ENCODE data around the gene HYAL1.

Gene HYAL1

DNA sequence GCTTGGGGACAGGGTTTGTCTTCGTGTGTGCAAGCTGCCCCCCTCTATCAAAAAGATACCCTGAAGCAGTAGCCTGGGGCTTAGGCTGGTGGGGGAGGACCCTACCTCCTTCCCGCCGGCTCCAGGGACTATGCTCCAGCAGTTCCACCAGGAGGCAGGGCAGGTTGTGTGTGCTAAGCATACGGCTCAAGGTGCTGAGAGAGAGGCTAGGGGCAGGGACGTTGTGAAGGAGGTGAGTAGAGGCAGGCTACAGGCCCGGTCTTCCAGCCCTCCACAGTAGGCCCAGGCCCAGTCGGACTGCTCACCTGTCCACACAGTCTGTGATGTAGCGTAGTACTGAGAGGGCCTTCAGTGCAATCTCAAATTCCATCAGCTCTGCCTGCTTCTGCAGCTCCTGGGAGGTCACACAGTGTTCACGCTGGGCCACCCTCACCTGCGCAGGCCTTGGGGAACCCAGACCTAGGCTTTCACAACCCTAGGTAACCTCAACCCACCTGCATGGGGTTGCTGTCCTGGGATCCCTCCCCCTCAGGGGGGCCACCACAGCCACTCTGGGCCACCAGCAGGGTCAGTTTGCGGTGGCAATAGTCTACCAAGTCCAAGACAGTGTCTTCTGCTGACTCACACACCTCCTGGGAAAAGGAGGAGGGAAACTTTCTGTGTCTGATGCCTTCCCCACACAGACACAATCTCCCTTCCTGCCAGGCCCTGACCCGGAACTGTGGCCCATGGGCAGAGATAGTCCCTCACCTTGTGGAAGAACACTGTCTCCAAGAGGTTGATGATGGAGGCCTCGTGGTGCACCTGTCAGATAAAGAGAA is 39.6 kb upstream of the HYAL1 start:
- FAIRE-seq (no peak), DNase-seq (ENCODE audit: insufficient read length, low spot score) (no peak)
- TF ChIP-seq POU2F2 (IDR thresholded peaks at IDR 0.05; ENCODE audit: low read depth, low read length) (no peak), POLR2AphosphoS5 (IDR thresholded peaks at IDR 0.05; ENCODE audit: low read depth, low read length) (no peak), SPI1 (IDR thresholded peaks at IDR 0.05; ENCODE audit: low read depth, low read length) (no peak), TAF1 (IDR thresholded peaks at IDR 0.05; ENCODE audit: low read depth, low read length) (no peak)

DNA sequence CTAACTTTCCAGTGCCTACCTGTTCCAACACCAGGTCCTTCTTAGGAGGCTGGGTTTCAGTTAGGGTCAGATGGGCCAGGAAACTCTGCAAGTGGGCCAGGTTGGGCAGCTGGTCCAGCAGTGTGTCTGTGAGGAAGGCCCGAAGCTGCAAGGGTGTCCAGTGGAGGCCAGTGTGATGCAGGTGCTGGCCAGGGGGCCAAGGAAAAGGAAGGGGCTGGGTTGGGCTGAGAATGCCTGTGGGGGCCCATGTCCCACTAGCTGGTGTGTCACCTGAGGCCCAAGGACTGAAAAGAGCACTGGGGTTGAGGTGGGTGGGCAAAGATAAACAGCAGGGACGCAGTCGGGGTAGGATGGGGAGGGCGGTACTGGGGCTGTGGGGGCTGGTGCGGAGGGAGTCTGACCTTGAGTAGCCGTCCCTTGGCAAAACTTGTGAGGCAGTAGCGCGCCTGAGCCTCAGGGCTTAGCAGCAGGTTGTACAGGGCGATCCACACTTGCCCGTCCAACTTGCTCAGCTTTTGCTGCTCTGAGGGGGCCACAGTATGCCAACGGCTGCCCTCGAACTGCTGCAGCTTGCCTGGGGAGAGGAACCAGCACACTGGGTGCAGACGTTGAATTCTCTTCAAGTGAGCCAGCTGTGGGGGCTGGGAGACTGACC is 38.7 kb upstream of the HYAL1 start:
- no peak for FAIRE-seq
- TF ChIP-seq POLR2A (IDR thresholded peaks at IDR 0.05; ENCODE audit: low read depth, low read length) (no peak), SPI1 (IDR thresholded peaks at IDR 0.05; ENCODE audit: low read depth, low read length) (no peak), TAF1 (IDR thresholded peaks at IDR 0.05; ENCODE audit: low read depth, low read length) (no peak), POLR2AphosphoS5 (IDR thresholded peaks at IDR 0.05; ENCODE audit: low read depth, low read length) (no peak), POU2F2 (IDR thresholded peaks at IDR 0.05; ENCODE audit: low read depth, low read length) (no peak), PAX5 (IDR thresholded peaks at IDR 0.05; ENCODE audit: insufficient read depth, low read length, severe bottlenecking) (no peak)
- no peak for DNase-seq (ENCODE audit: insufficient read length, low spot score)

DNA sequence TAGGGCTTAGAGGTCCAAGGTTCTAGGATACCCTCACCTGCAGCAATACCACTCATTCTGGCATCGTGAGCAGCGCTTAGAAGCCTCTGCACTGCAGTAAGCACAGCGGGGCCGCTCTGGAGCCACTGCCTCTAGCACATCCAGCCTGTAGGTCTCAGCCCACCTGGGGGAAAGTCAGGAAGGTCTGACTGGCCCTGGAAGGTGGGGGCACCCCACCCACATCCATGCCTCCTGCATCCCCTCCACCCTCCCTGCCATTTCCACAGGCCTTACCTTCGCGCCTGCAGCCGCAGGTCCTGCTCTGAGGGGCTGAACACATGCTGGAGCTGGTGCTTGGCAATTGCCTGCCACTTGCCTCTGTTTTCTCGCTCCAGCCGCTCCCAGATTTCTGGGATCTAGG is 38.2 kb upstream of the HYAL1 start:
- FAIRE-seq (peak; percentile 9), DNase-seq (ENCODE audit: insufficient read length, low spot score) (no peak)
- TF ChIP-seq TAF1 (IDR thresholded peaks at IDR 0.05; ENCODE audit: low read depth, low read length) (no peak), POLR2A (IDR thresholded peaks at IDR 0.05; ENCODE audit: low read depth, low read length) (no peak), PAX5 (IDR thresholded peaks at IDR 0.05; ENCODE audit: insufficient read depth, low read length, severe bottlenecking) (no peak), POU2F2 (IDR thresholded peaks at IDR 0.05; ENCODE audit: low read depth, low read length) (no peak), SPI1 (IDR thresholded peaks at IDR 0.05; ENCODE audit: low read depth, low read length) (no peak), POLR2AphosphoS5 (IDR thresholded peaks at IDR 0.05; ENCODE audit: low read depth, low read length) (no peak)

DNA sequence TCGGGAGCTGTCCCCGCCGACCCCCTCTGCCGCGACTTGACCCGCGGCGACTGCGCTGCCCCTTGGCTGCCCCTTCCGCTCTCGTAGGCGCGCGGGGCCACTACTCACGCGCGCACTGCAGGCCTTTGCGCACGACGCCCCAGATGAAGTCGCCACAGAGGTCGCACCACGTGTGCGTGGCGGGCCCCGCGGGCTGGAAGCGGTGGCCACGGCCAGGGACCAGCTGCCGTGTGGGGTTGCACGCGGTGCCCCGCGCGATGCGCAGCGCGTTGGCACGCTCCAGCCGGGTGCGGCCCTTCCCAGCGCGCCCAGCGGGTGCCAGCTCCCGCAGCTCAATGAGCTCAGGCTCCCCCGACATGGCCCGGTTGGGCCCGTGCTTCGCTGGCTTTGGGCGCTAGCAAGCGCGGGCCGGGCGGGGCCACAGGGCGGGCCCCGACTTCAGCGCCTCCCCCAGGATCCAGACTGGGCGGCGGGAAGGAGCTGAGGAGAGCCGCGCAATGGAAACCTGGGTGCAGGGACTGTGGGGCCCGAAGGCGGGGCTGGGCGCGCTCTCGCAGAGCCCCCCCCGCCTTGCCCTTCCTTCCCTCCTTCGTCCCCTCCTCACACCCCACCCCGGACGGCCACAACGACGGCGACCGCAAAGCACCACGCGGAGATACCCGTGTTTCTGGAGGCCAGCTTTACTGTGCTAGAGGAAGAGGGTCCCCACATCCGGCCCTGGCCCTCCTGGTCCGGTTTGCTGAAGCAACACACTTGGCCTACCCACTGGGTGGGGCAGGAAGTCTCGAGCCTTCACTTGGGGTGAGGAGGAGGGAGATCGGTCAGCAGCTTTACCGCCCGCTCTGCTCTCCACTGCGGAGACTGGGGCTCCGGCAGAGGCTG is 37.3 kb upstream of the HYAL1 start, which contains the start of gene RASSF1:
Gene RASSF1 (minus strand): TSS at position 389 of the 882 bp plus-strand sequence. CDS start 31 bp downstream, at position 358.
- DNase-seq (ENCODE audit: insufficient read length, low spot score) (peak; percentile 73), FAIRE-seq (peak; percentile 81)
- TF ChIP-seq SPI1 (IDR thresholded peaks at IDR 0.05; ENCODE audit: low read depth, low read length) (no peak), TAF1 (IDR thresholded peaks at IDR 0.05; ENCODE audit: low read depth, low read length) (no peak), POU2F2 (IDR thresholded peaks at IDR 0.05; ENCODE audit: low read depth, low read length) (no peak), PAX5 (IDR thresholded peaks at IDR 0.05; ENCODE audit: insufficient read depth, low read length, severe bottlenecking) (no peak), POLR2A (IDR thresholded peaks at IDR 0.05; ENCODE audit: low read depth, low read length) (0 out of 2 replicates have a peak, but pooled peaks have one; percentile 31)

DNA sequence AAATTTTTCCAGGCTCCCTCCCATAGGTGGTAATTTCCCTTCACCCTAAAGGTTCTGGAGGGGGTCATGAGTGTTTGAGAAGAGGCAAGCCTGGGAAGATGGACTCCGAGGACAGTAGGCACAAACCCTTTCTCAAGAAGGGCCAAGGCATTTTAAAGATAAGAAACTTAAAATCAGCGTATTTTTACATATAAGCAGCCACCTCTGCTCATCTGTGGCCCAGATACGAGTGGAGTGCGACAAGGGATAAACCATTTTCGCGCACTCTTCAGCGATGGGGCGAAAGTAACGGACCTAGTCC is 36.7 kb upstream of the HYAL1 start:
- TF ChIP-seq TAF1 (IDR thresholded peaks at IDR 0.05; ENCODE audit: low read depth, low read length) (no peak), PAX5 (IDR thresholded peaks at IDR 0.05; ENCODE audit: insufficient read depth, low read length, severe bottlenecking) (no peak), SPI1 (IDR thresholded peaks at IDR 0.05; ENCODE audit: low read depth, low read length) (no peak), POLR2AphosphoS5 (IDR thresholded peaks at IDR 0.05; ENCODE audit: low read depth, low read length) (no peak), POU2F2 (IDR thresholded peaks at IDR 0.05; ENCODE audit: low read depth, low read length) (no peak), POLR2A (IDR thresholded peaks at IDR 0.05; ENCODE audit: low read depth, low read length) (no peak)
- no peak for FAIRE-seq
- DNase-seq (ENCODE audit: insufficient read length, low spot score), result no peak

DNA sequence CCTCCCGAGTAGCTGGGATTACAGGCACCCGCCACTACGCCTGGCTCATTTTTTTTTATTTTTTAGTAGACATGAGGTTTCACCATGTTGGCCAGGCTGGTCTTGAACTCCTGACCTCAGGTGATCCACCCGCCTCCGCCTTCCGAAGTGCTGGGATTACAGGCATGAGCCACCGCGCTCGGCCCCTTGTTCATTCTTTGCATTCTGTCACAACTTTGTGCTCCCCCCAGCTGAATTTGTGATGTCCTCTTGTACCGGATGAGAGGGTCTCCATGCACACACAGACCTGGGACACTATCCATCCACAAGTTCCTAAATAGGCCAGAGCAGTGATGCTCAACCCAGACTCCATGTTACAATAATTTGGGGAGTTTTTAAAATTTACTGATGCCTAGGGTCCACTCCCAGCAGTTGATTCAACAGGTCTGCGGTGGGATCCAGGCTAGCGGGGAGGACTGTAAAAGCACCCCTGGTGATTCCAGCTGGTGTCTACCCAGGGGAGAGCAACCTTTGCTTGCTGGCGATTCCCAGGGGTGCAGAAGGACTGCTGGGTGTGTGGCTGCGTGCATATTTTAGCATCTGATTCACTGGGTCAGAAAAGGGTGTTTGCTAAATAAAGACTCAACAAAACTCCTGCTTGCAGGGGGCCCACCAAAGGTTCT is 36.2 kb upstream of the HYAL1 start:
- TF ChIP-seq TAF1 (IDR thresholded peaks at IDR 0.05; ENCODE audit: low read depth, low read length) (no peak), POLR2AphosphoS5 (IDR thresholded peaks at IDR 0.05; ENCODE audit: low read depth, low read length) (no peak), SPI1 (IDR thresholded peaks at IDR 0.05; ENCODE audit: low read depth, low read length) (no peak), POU2F2 (IDR thresholded peaks at IDR 0.05; ENCODE audit: low read depth, low read length) (no peak), PAX5 (IDR thresholded peaks at IDR 0.05; ENCODE audit: insufficient read depth, low read length, severe bottlenecking) (no peak), POLR2A (IDR thresholded peaks at IDR 0.05; ENCODE audit: low read depth, low read length) (no peak)
- FAIRE-seq, result no peak
- no peak for DNase-seq (ENCODE audit: insufficient read length, low spot score)

DNA sequence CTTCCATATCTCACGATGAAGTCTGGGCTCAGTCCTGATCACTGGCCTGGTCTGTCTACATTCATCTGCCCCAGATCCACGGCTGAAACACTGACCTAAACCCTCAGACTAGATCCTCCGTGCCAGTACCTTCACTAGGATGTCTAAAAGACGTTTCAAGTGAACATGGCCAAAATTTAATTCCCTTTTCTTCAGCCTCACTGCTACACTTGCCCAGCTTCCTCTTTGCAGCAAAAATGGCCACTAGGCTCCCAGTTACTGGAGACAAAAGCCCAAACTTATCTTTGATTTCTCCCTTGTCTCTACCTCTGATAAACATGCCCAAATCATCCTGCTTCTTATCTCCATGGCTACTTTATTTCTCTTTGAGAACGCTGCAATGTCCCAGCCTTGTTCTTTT is 35.6 kb upstream of the HYAL1 start:
- peak; percentile 80 for FAIRE-seq
- no peak for TF ChIP-seq POLR2AphosphoS5 (IDR thresholded peaks at IDR 0.05; ENCODE audit: low read depth, low read length)
- TF ChIP-seq PAX5 (IDR thresholded peaks at IDR 0.05; ENCODE audit: insufficient read depth, low read length, severe bottlenecking), result no peak
- no peak for TF ChIP-seq POLR2A (IDR thresholded peaks at IDR 0.05; ENCODE audit: low read depth, low read length)
- no peak for TF ChIP-seq POU2F2 (IDR thresholded peaks at IDR 0.05; ENCODE audit: low read depth, low read length)
- TF ChIP-seq SPI1 (IDR thresholded peaks at IDR 0.05; ENCODE audit: low read depth, low read length), result peak; percentile 42
- TF ChIP-seq TAF1 (IDR thresholded peaks at IDR 0.05; ENCODE audit: low read depth, low read length), result no peak
- DNase-seq (ENCODE audit: insufficient read length, low spot score), result no peak

DNA sequence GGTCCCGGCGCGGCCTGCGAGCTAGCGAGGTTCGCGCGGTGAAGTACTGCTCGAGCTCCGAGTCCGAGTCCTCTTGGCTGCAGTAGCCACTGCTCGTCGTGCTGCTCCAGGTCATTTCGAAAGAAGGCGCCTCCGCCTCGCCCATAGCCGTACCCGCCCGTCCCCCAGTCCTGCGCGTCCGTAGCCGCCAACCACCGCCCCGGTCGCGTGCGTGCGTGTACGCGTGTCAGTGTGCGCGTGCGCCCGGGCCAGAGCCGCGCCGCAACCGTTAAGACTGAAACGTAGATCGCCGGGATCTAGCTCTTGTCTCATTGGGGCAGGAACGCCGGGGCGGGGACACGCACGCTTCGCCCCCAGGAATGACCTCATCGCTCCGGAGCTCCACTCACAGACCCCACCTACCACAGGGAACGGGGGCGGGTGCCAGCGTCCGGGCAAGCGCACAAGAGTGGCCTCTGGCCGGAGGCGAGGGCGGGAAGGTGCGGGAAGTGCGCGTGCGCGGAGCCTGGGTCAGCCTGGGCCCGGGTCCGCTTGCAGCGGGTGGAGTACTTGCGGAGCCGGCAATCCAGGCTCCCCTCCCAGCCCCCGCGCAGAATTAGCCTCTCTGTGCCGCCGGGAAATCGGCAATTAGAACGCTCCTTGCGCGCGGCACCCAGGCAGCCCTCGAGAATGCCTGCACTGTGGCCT is 33.9 kb upstream of the HYAL1 start:
- FAIRE-seq (peak; percentile 99), DNase-seq (ENCODE audit: insufficient read length, low spot score) (peak; percentile 98)
- TF ChIP-seq PAX5 (IDR thresholded peaks at IDR 0.05; ENCODE audit: insufficient read depth, low read length, severe bottlenecking) (no peak), TAF1 (IDR thresholded peaks at IDR 0.05; ENCODE audit: low read depth, low read length) (no peak; the same call in 1 of the 2 replicates), POLR2A (IDR thresholded peaks at IDR 0.05; ENCODE audit: low read depth, low read length) (peak; percentile 50), POU2F2 (IDR thresholded peaks at IDR 0.05; ENCODE audit: low read depth, low read length) (no peak; the same call in 1 of the 2 replicates), POLR2AphosphoS5 (IDR thresholded peaks at IDR 0.05; ENCODE audit: low read depth, low read length) (peak; percentile 85), SPI1 (IDR thresholded peaks at IDR 0.05; ENCODE audit: low read depth, low read length) (no peak)
